ENCODE measurements around the gene HNRNPLL. TPM values are rescaled to one million over a fixed set of nuclear protein-coding genes. Genes with fewer than 3 reads are reported as not detected.

Gene HNRNPLL
- total RNA-seq, 5 donors from 2014 or later (not counting 1 experiment from before 2014, with no cell fraction given): 28.1 to 69.0 (median 35.2) TPM

- CTCF ChIA-PET: no interaction called here
- Histone ChIP-seq H3K36me3 (ENCODE audit: control insufficient read depth in 2 of 2, extremely low read depth in 1 of 2, insufficient read depth in 1 of 2, low read length in 1 of 2) (no peaks in the 10 kb centered on the region), H3K9me3 (no peaks in the 10 kb centered on the region), H3K4me3 (ENCODE audit: control insufficient read depth in 1 of 2, extremely low read depth in 1 of 2, low read length in 1 of 2) (no peak overlapping the region), H3K27me3 (replicated peaks in 1 of 2; ENCODE audit: control insufficient read depth in 2 of 2, extremely low read depth in 1 of 2, insufficient read depth in 2 of 2, low read length in 1 of 2) (peaks cover 0 to 28% of the 10 kb centered on the region in 2 experiments), H3K4me1 (ENCODE audit: control insufficient read depth in 1 of 2, extremely low read depth in 1 of 2, insufficient read depth in 2 of 2, low read length in 2 of 2) (peaks cover 0 to 2% of the 10 kb centered on the region in 2 experiments), H3K27ac (ENCODE audit: low read length) (no peak overlapping the region)
- POLR2A ChIA-PET: no interaction called here
- Mint-ChIP-seq H3K36me3 (no peaks in the 10 kb centered on the region), H3K27ac (no peak overlapping the region), H3K4me3 (no peak overlapping the region), H3K4me1 (peaks cover 3 to 11% (median 6%) of the 10 kb centered on the region in 3 donors), H3K9me3 (no peaks in the 10 kb centered on the region), H3K27me3 (peaks cover 22 to 33% of the 10 kb centered on the region in 2 donors)
- no peak for ATAC-seq (replicated peaks in 1 of 4)
- DNase-seq: no peak
- WGBS (ENCODE audit: insufficient coverage): no CpG with 5 or more reads among the region's 2 CpGs
These were observed 76.5 kb downstream of the HNRNPLL start for GRCh38 chr2:38526195-38526594.

GRCh38 chr2:38524580-38524979, 78.1 kb downstream of the HNRNPLL start:
- DNase-seq: no peak
- WGBS (ENCODE audit: insufficient coverage): 60% methylated on average over 1 of the region's 3 CpGs
- CTCF ChIA-PET: interaction anchor here (0.5 to 1.7 kb wide), 2 partner anchors 128 to 208 kb away, joined by 3 to 5 read pairs; no protein-coding TSS in a partner anchor
- Mint-ChIP-seq H3K36me3 (no peaks in the 10 kb centered on the region), H3K27me3 (peaks cover 17 to 27% of the 10 kb centered on the region in 2 donors), H3K4me1 (peaks cover 3 to 6% (median 6%) of the 10 kb centered on the region in 3 donors), H3K9me3 (no peaks in the 10 kb centered on the region), H3K4me3 (no peak overlapping the region), H3K27ac (no peak overlapping the region)
- POLR2A ChIA-PET: no interaction called here
- H3K36me3 ChIP-seq (ENCODE audit: control insufficient read depth in 2 of 2, extremely low read depth in 1 of 2, insufficient read depth in 1 of 2, low read length in 1 of 2): no peaks in the 10 kb centered on the region
- no peak overlapping the region for H3K4me3 ChIP-seq (ENCODE audit: control insufficient read depth in 1 of 2, extremely low read depth in 1 of 2, low read length in 1 of 2)
- peaks cover 0 to 2% of the 10 kb centered on the region in 2 experiments for H3K4me1 ChIP-seq (ENCODE audit: control insufficient read depth in 1 of 2, extremely low read depth in 1 of 2, insufficient read depth in 2 of 2, low read length in 2 of 2)
- no peak overlapping the region for H3K27ac ChIP-seq (ENCODE audit: low read length)
- H3K9me3 ChIP-seq: no peaks in the 10 kb centered on the region
- peaks cover 0 to 22% of the 10 kb centered on the region in 2 experiments for H3K27me3 ChIP-seq (replicated peaks in 1 of 2; ENCODE audit: control insufficient read depth in 2 of 2, extremely low read depth in 1 of 2, insufficient read depth in 2 of 2, low read length in 1 of 2)
- no peak for ATAC-seq (replicated peaks in 1 of 4)

- DNase-seq: no peak
- H3K27ac Mint-ChIP-seq: no peak overlapping the region
- H3K9me3 ChIP-seq: no peaks in the 10 kb centered on the region
- H3K4me1 Mint-ChIP-seq: peaks cover 3 to 6% (median 6%) of the 10 kb centered on the region in 3 donors
- WGBS (ENCODE audit: insufficient coverage): 93% methylated on average over 2 of the region's 11 CpGs
- peaks cover 17 to 22% of the 10 kb centered on the region in 2 donors for H3K27me3 Mint-ChIP-seq
- no peak for ATAC-seq (replicated peaks in 1 of 4)
- H3K36me3 Mint-ChIP-seq: no peaks in the 10 kb centered on the region
- no peaks in the 10 kb centered on the region for H3K36me3 ChIP-seq (ENCODE audit: control insufficient read depth in 2 of 2, extremely low read depth in 1 of 2, insufficient read depth in 1 of 2, low read length in 1 of 2)
- H3K4me3 ChIP-seq (ENCODE audit: control insufficient read depth in 1 of 2, extremely low read depth in 1 of 2, low read length in 1 of 2): no peak overlapping the region
- no peak overlapping the region for H3K4me3 Mint-ChIP-seq
- ChIA-PET CTCF (interaction anchor here in 1 of 2 donors (1.7 kb wide), 1 partner anchor 207 kb away, joined by 3 read pairs; no protein-coding TSS in a partner anchor), POLR2A (no interaction called here)
- no peaks in the 10 kb centered on the region for H3K9me3 Mint-ChIP-seq
- H3K27me3 ChIP-seq (replicated peaks in 1 of 2; ENCODE audit: control insufficient read depth in 2 of 2, extremely low read depth in 1 of 2, insufficient read depth in 2 of 2, low read length in 1 of 2): peaks cover 0 to 15% of the 10 kb centered on the region in 2 experiments
- no peak overlapping the region for H3K27ac ChIP-seq (ENCODE audit: low read length)
- peaks cover 0 to 2% of the 10 kb centered on the region in 2 experiments for H3K4me1 ChIP-seq (ENCODE audit: control insufficient read depth in 1 of 2, extremely low read depth in 1 of 2, insufficient read depth in 2 of 2, low read length in 2 of 2)
These were observed 78.8 kb downstream of the HNRNPLL start for GRCh38 chr2:38523728-38524437.

- no peak overlapping the region for H3K27ac ChIP-seq (ENCODE audit: low read length)
- Mint-ChIP-seq H3K36me3 (no peaks in the 10 kb centered on the region), H3K4me1 (peaks cover 0 to under 1% (median under 1%) of the 10 kb centered on the region in 3 donors), H3K9me3 (no peaks in the 10 kb centered on the region), H3K27ac (no peak overlapping the region), H3K27me3 (peaks cover 9 to 16% of the 10 kb centered on the region in 2 donors), H3K4me3 (no peak overlapping the region)
- ChIA-PET POLR2A (no interaction called here), CTCF (interaction anchor here in 1 of 2 donors (0.7 kb wide), 1 partner anchor 13 kb away, joined by 4 read pairs; no protein-coding TSS in a partner anchor)
- no peaks in the 10 kb centered on the region for H3K4me1 ChIP-seq (ENCODE audit: control insufficient read depth in 1 of 2, extremely low read depth in 1 of 2, insufficient read depth in 2 of 2, low read length in 2 of 2)
- no peak for ATAC-seq (replicated peaks in 1 of 4)
- no peaks in the 10 kb centered on the region for H3K9me3 ChIP-seq
- H3K27me3 ChIP-seq (replicated peaks in 1 of 2; ENCODE audit: control insufficient read depth in 2 of 2, extremely low read depth in 1 of 2, insufficient read depth in 2 of 2, low read length in 1 of 2): peaks cover 0 to 9% of the 10 kb centered on the region in 2 experiments
- H3K4me3 ChIP-seq (ENCODE audit: control insufficient read depth in 1 of 2, extremely low read depth in 1 of 2, low read length in 1 of 2): no peak overlapping the region
- DNase-seq: no peak
- WGBS (ENCODE audit: insufficient coverage): 92% methylated on average over 8 of the region's 10 CpGs
- H3K36me3 ChIP-seq (ENCODE audit: control insufficient read depth in 2 of 2, extremely low read depth in 1 of 2, insufficient read depth in 1 of 2, low read length in 1 of 2): no peaks in the 10 kb centered on the region
These were observed 79.9 kb downstream of the HNRNPLL start for GRCh38 chr2:38522754-38523349.

- ChIA-PET POLR2A (no interaction called here), CTCF (interaction anchor here (1.0 kb wide), 2 partner anchors 13 to 14 kb away, joined by 3 to 4 read pairs; no protein-coding TSS in a partner anchor)
- Mint-ChIP-seq H3K36me3 (no peaks in the 10 kb centered on the region), H3K9me3 (no peaks in the 10 kb centered on the region), H3K4me3 (no peak overlapping the region), H3K27me3 (peaks cover 5 to 13% of the 10 kb centered on the region in 2 donors), H3K27ac (no peak overlapping the region), H3K4me1 (no peaks in the 10 kb centered on the region)
- ATAC-seq (replicated peaks in 1 of 4): no peak
- DNase-seq: no peak
- H3K27me3 ChIP-seq (replicated peaks in 1 of 2; ENCODE audit: control insufficient read depth in 2 of 2, extremely low read depth in 1 of 2, insufficient read depth in 2 of 2, low read length in 1 of 2): peaks cover 0 to 7% of the 10 kb centered on the region in 2 experiments
- no peak overlapping the region for H3K4me3 ChIP-seq (ENCODE audit: control insufficient read depth in 1 of 2, extremely low read depth in 1 of 2, low read length in 1 of 2)
- no peaks in the 10 kb centered on the region for H3K4me1 ChIP-seq (ENCODE audit: control insufficient read depth in 1 of 2, extremely low read depth in 1 of 2, insufficient read depth in 2 of 2, low read length in 2 of 2)
- no peaks in the 10 kb centered on the region for H3K36me3 ChIP-seq (ENCODE audit: control insufficient read depth in 2 of 2, extremely low read depth in 1 of 2, insufficient read depth in 1 of 2, low read length in 1 of 2)
- no peaks in the 10 kb centered on the region for H3K9me3 ChIP-seq
- 86% methylated on average over 1 of the region's 4 CpGs for WGBS (ENCODE audit: insufficient coverage)
- no peak overlapping the region for H3K27ac ChIP-seq (ENCODE audit: low read length)
These were observed 80.9 kb downstream of the HNRNPLL start for GRCh38 chr2:38521835-38522234.

GRCh38 chr2:38517284-38517683, 85.4 kb downstream of the HNRNPLL start:
- H3K9me3 ChIP-seq: no peaks in the 10 kb centered on the region
- Mint-ChIP-seq H3K27ac (no peak overlapping the region), H3K27me3 (peaks cover 3 to 7% of the 10 kb centered on the region in 2 donors), H3K4me1 (no peaks in the 10 kb centered on the region), H3K9me3 (no peaks in the 10 kb centered on the region), H3K36me3 (no peaks in the 10 kb centered on the region), H3K4me3 (no peak overlapping the region)
- CTCF ChIA-PET: interaction anchor here in 1 of 2 donors (1.5 kb wide), 1 partner anchor 9 kb away, joined by 5 read pairs; no protein-coding TSS in a partner anchor
- no peaks in the 10 kb centered on the region for H3K4me1 ChIP-seq (ENCODE audit: control insufficient read depth in 1 of 2, extremely low read depth in 1 of 2, insufficient read depth in 2 of 2, low read length in 2 of 2)
- no peaks in the 10 kb centered on the region for H3K36me3 ChIP-seq (ENCODE audit: control insufficient read depth in 2 of 2, extremely low read depth in 1 of 2, insufficient read depth in 1 of 2, low read length in 1 of 2)
- H3K27me3 ChIP-seq (replicated peaks in 1 of 2; ENCODE audit: control insufficient read depth in 2 of 2, extremely low read depth in 1 of 2, insufficient read depth in 2 of 2, low read length in 1 of 2): peaks cover 0 to 5% of the 10 kb centered on the region in 2 experiments
- H3K27ac ChIP-seq (ENCODE audit: low read length): no peak overlapping the region
- H3K4me3 ChIP-seq (ENCODE audit: control insufficient read depth in 1 of 2, extremely low read depth in 1 of 2, low read length in 1 of 2): no peak overlapping the region
- WGBS (ENCODE audit: insufficient coverage): 87% methylated on average over 2 of the region's 6 CpGs
- POLR2A ChIA-PET: no interaction called here
- no peak for ATAC-seq (replicated peaks in 1 of 4)
- DNase-seq: no peak
